Gastroesophageal sphincter (tissue), 3 donors: ENCODE measurements around the gene PLAAT2.

Experiments
- EP300 ChIP-seq: sonication (generic); formaldehyde crosslinking; IDR thresholded peaks from one replicate; pipeline ENCODE4 v1.6.1; 2017; ENCODE audit warnings: antibody characterized with exemption, mild to moderate bottlenecking
- POLR2A ChIP-seq, 2 donors: fragments of 450-650 bp; IDR thresholded peaks; one replicate each; pipeline ENCODE4 v1.6.1; 2017; ENCODE audit warnings: antibody characterized with exemption in 2 of 2, mild to moderate bottlenecking in 2 of 2, moderate library complexity in 1 of 2
- POLR2AphosphoS5 ChIP-seq: sonication (generic); formaldehyde crosslinking; IDR thresholded peaks from one replicate; pipeline ENCODE4 v1.6.1; 2017; ENCODE audit warnings: antibody characterized with exemption
- TF ChIP-seq, protein P1 (sequence below), 4 experiments: fragments of 200-600 bp in 2 of 4; fragments of 450-650 bp in 2 of 4; sonication (generic) in 1 of 4; IDR thresholded peaks; one replicate each; pipeline ENCODE4 v1.5.1; 2017 to 2019; ENCODE audit warnings: antibody characterized with exemption in 4 of 4, mild to moderate bottlenecking in 2 of 4, moderate library complexity in 2 of 4

DNA sequence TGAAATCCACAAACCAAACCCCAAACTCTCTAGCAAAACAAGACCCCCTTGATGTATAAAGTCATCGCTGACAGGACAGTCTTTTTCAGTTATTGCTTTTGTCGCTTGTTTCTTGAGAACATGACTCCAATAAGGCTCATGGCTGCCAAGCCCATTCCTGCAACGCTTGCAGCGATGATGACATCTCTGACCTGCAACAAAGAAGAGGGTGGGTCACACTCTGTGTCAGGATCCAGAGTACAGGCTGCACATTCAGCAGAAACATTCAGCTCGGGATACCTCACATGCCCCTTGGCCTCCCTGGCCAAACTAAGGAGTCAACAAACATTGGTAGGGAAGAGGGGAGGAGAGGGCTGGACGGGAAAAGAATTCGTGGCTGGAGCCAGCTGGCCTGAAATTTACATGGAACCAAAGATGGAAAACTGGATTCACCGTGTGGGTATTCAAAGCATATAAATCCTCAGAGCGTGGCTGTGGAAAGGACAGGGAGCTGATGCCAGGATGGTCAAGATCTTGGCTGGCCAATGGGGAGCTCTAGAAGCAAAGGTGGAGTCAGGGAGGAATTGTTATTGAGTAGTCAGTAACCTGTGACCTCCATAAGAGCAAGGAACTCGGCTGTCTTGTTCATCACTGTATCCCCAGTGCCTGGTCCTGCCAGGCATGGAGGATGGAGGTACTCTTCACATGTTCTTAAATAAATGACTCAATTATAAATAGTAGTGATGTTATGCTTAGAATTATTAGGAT, 11.8 kb upstream of the PLAAT2 start:
- TF ChIP-seq, protein P1, sequence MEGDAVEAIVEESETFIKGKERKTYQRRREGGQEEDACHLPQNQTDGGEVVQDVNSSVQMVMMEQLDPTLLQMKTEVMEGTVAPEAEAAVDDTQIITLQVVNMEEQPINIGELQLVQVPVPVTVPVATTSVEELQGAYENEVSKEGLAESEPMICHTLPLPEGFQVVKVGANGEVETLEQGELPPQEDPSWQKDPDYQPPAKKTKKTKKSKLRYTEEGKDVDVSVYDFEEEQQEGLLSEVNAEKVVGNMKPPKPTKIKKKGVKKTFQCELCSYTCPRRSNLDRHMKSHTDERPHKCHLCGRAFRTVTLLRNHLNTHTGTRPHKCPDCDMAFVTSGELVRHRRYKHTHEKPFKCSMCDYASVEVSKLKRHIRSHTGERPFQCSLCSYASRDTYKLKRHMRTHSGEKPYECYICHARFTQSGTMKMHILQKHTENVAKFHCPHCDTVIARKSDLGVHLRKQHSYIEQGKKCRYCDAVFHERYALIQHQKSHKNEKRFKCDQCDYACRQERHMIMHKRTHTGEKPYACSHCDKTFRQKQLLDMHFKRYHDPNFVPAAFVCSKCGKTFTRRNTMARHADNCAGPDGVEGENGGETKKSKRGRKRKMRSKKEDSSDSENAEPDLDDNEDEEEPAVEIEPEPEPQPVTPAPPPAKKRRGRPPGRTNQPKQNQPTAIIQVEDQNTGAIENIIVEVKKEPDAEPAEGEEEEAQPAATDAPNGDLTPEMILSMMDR (IDR thresholded peaks at IDR 0.05) = no peak
- TF ChIP-seq POLR2AphosphoS5 = peak; percentile 87
- TF ChIP-seq POLR2A (IDR thresholded peaks at IDR 0.05) = no peak
- no peak for TF ChIP-seq EP300
